Neural crest cell (in vitro differentiated cells): ENCODE results near the gene PLPP1. TPM values are rescaled to one million over a fixed set of nuclear protein-coding genes. Genes with fewer than 3 reads are reported as not detected.

Experiments used
- DNase-seq: peaks from one replicate; pipeline ENCODE4 v3.0.0; 2021; ENCODE audit warnings: low read depth, mixed read lengths, low spot score
- H3K27ac Mint-ChIP-seq: one replicate; pipeline ENCODE4 v1.8.0; 2021; ENCODE audit warnings: mild to moderate bottlenecking, mixed read lengths; ENCODE audit not compliant: unreplicated experiment
- H3K27me3 Mint-ChIP-seq: 2 replicates; pipeline ENCODE4 v1.8.0; 2021; ENCODE audit warnings: low read depth, mild to moderate bottlenecking, mixed read lengths
- H3K36me3 Mint-ChIP-seq: 2 replicates; pipeline ENCODE4 v1.8.0; 2021; ENCODE audit warnings: low read depth, mild to moderate bottlenecking, mixed read lengths
- H3K4me1 Mint-ChIP-seq: 2 replicates; pipeline ENCODE4 v1.8.0; 2021; ENCODE audit warnings: mixed read lengths
- H3K4me3 Mint-ChIP-seq: one replicate; pipeline ENCODE4 v1.8.0; 2021; ENCODE audit warnings: mild to moderate bottlenecking, mixed read lengths
- H3K9me3 Mint-ChIP-seq: 2 replicates; pipeline ENCODE4 v1.8.0; 2021; ENCODE audit warnings: mixed read lengths
- long read RNA-seq: library from polyadenylated mRNA; unstranded; transcript quantifications from one replicate; pipeline ENCODE4 v2.0.0, GENCODE V29; 2020
- total RNA-seq: library from RNA; stranded (reverse); gene quantifications from 2 replicates; pipeline ENCODE4 v1.2.1, GENCODE V29; 2021
- TF ChIP-seq, protein P1 (sequence below): fragments of 200-600 bp; sonication (generic); conservative IDR thresholded peaks from 2 replicates; pipeline ENCODE4 v1.5.0; 2021; ENCODE audit warnings: antibody characterized with exemption, mild to moderate bottlenecking

Gene PLPP1
- total RNA-seq = 13.2 and 14.1 TPM in 2 replicates
- long read RNA-seq, partial matches to known transcripts = 1 of 2 reads
- long read RNA-seq, other reads (novel, unspliced or antisense) = 1 of 2 reads

DNA sequence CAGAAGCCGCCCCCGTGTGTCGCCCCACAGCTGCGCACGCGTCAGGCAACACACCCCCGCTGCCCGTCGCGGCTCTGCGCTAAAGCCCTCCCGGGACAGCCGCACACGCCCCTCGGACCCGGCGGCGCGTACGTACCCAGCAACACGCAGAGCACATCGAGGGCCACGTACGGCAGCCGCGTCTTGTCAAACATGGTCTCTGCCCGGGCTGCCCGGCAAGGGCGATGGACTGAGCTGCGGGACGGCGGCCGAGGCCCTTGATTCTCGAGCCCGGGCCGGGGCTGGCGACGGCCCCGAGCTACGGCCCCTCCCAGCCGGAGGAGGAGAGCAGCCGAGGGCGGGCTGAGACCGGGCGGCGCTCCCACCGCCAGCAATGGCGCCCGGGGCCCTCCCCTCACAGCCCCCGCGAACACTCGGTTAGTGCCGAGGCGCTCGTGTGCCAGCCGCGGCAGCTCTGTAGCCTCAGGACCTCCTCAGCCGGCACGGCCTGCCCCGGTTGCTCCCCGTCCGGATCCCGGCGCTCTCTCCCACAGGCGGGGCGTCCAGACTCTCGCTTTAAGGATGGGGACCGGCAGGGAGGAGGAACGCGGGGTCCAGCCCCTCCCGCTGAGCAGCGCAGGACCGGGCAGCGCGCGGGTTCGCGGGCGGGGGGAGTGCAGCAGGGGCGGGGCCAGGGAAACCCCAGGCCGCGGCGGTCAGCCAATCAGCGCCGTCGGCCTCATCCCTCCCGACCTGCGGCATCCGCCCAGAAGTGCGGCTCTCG lies at the start of gene PLPP1:
Gene PLPP1, minus strand, starts transcription at position 529 of the 763 bp plus-strand sequence. Its CDS starts 335 bp downstream, at position 194.
- TF ChIP-seq, protein P1, sequence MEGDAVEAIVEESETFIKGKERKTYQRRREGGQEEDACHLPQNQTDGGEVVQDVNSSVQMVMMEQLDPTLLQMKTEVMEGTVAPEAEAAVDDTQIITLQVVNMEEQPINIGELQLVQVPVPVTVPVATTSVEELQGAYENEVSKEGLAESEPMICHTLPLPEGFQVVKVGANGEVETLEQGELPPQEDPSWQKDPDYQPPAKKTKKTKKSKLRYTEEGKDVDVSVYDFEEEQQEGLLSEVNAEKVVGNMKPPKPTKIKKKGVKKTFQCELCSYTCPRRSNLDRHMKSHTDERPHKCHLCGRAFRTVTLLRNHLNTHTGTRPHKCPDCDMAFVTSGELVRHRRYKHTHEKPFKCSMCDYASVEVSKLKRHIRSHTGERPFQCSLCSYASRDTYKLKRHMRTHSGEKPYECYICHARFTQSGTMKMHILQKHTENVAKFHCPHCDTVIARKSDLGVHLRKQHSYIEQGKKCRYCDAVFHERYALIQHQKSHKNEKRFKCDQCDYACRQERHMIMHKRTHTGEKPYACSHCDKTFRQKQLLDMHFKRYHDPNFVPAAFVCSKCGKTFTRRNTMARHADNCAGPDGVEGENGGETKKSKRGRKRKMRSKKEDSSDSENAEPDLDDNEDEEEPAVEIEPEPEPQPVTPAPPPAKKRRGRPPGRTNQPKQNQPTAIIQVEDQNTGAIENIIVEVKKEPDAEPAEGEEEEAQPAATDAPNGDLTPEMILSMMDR = no peak
- DNase-seq = peak; percentile 87
- H3K4me3 Mint-ChIP-seq = peak within 1 kb of the TSS; percentile 94
- H3K9me3 Mint-ChIP-seq = no peaks in the 10 kb centered on the region
- no peaks in the 10 kb centered on the region for H3K27me3 Mint-ChIP-seq
- H3K27ac Mint-ChIP-seq = peak within 1 kb of the TSS; percentile 75
- H3K36me3 Mint-ChIP-seq = no peaks in the 10 kb centered on the region
- H3K4me1 Mint-ChIP-seq = peaks cover 20% of the 10 kb centered on the region

DNA sequence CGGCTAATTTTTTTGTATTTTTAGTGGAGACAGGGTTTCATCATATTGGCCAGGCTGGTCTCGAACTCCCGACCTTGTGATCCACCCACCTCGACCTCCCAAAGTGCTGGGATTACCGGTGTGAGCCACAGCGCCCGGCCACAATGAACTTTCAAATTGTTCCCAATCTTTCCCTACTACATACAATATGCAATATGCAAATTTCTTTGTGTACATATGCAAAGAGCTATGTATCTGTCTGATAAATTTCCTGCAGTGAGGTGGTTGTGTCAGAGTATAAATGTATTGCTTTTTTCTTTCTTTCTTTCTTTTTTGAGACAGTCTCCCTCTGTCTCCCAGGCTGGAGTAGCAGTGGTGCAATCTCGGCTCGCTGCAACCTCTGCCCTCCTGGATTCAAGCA lies 48.8 kb upstream of the PLPP1 start:
- TF ChIP-seq, protein P1 = no peak
- Mint-ChIP-seq H3K27ac (no peak overlapping the region), H3K27me3 (no peaks in the 10 kb centered on the region), H3K4me1 (peaks cover 7% of the 10 kb centered on the region), H3K36me3 (no peaks in the 10 kb centered on the region), H3K9me3 (no peaks in the 10 kb centered on the region), H3K4me3 (no peak overlapping the region)
- no peak for DNase-seq

DNA sequence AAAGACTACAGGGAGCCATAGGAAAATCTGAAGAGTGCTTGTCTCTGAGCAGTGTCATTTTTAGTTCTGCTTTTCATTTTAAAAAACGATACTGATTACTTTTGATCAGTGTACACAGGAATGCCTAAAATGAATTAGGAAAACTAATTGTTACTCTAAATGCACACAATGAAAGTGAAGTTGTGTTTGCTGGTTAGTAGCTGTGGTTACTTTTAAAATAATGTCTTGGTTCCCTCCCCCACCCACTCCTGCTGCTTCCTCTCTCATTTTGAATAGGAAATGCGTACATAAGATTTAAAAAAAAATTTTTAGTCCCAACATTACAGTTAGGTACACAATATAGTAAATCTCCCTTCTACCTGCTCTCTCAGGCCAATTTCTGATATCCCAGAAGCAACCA lies 47.5 kb upstream of the PLPP1 start:
- Mint-ChIP-seq H3K4me1 (peaks cover 17% of the 10 kb centered on the region), H3K27ac (no peak overlapping the region), H3K4me3 (no peak overlapping the region), H3K9me3 (no peaks in the 10 kb centered on the region), H3K36me3 (no peaks in the 10 kb centered on the region), H3K27me3 (no peaks in the 10 kb centered on the region)
- TF ChIP-seq, protein P1 = no peak
- DNase-seq = no peak

DNA sequence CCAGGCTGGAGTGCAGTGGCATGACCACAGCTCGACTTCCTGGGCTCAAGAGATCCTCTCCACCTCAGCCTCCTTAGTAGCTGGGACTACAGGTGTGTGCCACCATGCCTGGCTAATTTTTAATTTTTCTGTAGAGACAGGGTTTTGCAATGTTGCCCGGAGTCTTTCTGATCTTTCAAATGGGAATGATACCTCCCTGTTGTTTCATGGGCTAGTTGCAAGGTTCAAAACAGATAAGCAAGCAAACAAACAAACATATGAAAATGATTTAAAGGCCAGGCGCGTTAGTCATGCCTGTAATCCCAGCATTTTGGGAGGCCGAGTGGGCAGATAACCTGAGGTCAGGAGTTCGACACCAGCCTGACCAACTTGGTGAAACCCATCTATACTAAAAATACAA lies 45.3 kb upstream of the PLPP1 start:
- H3K27me3 Mint-ChIP-seq = no peaks in the 10 kb centered on the region
- H3K9me3 Mint-ChIP-seq = no peaks in the 10 kb centered on the region
- H3K4me3 Mint-ChIP-seq = no peak overlapping the region
- H3K27ac Mint-ChIP-seq = no peak overlapping the region
- H3K4me1 Mint-ChIP-seq = peaks cover 18% of the 10 kb centered on the region
- DNase-seq = no peak
- H3K36me3 Mint-ChIP-seq = no peaks in the 10 kb centered on the region
- TF ChIP-seq, protein P1 = no peak

DNA sequence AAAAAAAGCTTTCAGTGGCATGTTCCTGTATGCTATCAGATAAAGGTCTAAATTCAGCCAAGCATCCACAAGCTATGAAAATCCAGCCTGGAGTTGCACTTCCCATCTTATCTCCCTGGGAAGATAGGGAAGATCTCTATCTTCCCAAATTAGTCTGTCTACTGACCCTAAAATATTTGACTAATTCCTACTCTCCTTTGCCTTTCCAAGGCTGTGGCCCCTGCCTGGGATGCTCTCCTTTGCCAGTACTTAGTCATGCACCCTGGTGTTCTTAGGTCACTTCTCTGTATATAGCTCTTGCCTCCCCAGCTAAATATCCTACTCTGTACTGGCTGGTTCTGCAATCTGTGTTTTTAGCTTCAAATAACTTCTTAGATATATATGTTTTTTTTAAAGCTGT lies 44.0 kb upstream of the PLPP1 start:
- no peaks in the 10 kb centered on the region for H3K9me3 Mint-ChIP-seq
- H3K36me3 Mint-ChIP-seq = no peaks in the 10 kb centered on the region
- TF ChIP-seq, protein P1 = no peak
- H3K4me1 Mint-ChIP-seq = peaks cover 18% of the 10 kb centered on the region
- H3K27ac Mint-ChIP-seq = peak overlapping the region; percentile 46
- no peak for DNase-seq
- no peak overlapping the region for H3K4me3 Mint-ChIP-seq
- H3K27me3 Mint-ChIP-seq = no peaks in the 10 kb centered on the region
